ENCODE results near the gene ATOX1. TPM values are rescaled to one million over a fixed set of nuclear protein-coding genes. Genes with fewer than 3 reads are reported as not detected.

The ATOX1 gene
- total and polyA plus RNA-seq, 2 experiments from 2014 or later: 118 to 134 TPM

DNA sequence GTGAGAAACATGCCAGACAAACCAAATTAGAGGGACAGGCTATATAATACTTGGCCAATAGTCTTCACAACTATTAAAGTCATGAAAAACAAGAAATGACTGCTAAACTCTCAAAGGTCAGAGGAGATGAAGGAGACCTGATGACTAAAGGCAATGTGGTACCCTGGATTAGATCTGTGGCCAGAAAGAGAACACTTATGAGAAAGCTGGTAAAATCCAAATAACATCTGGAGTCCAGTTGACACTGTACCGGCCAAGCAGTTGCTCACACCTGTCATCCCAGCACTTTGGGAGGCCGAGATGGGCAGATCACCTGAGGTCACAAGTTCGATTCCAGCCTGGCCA, 24.4 kb downstream of the ATOX1 start:
- Histone ChIP-seq H3K4me3 (no peak overlapping the region), H3F3A (replicated peaks; ENCODE audit: low read depth) (peaks cover 3% of the 10 kb centered on the region; the same call in 1 of the 2 replicates), H3K79me2 (replicated peaks; ENCODE audit: insufficient read depth) (no peaks in the 10 kb centered on the region), H3K9me2 (ENCODE audit: insufficient read depth) (no peaks in the 10 kb centered on the region), H3K36me3 (ENCODE audit: insufficient read depth) (peaks cover 6% of the 10 kb centered on the region; the same call in 1 of the 2 replicates), H3K4me2 (no peak overlapping the region), H2AFZ (no peak overlapping the region), H3K4me1 (ENCODE audit: insufficient read depth) (0 out of 2 replicates have a peak, but pooled peaks cover 6% of the 10 kb centered on the region), H4K20me1 (replicated peaks; ENCODE audit: insufficient read depth) (no peaks in the 10 kb centered on the region), H3K27me3 (ENCODE audit: insufficient read depth) (no peaks in the 10 kb centered on the region), H3K27ac (ENCODE audit: low read depth) (no peak overlapping the region)
- no peak overlapping the region for H3K27ac Mint-ChIP-seq
- H3K9me3 Mint-ChIP-seq: peaks cover 24% of the 10 kb centered on the region
- ATAC-seq (no peak), DNase-seq (ENCODE audit: low spot score) (no peak)
- H3K27me3 Mint-ChIP-seq (ENCODE audit: insufficient read depth, low read depth, poor library complexity): peaks cover 12% of the 10 kb centered on the region
- H3K4me1 Mint-ChIP-seq: peaks cover 9% of the 10 kb centered on the region
- peaks cover 18% of the 10 kb centered on the region for H3K36me3 Mint-ChIP-seq (ENCODE audit: low read depth)
- TF ChIP-seq NANOG (IDR thresholded peaks at IDR 0.05; ENCODE audit: borderline replicate concordance): no peak
- no peak for TF ChIP-seq EZH2 (IDR thresholded peaks at IDR 0.05; ENCODE audit: low read depth, unreplicated experiment)
- TF ChIP-seq STAT1 (IDR thresholded peaks at IDR 0.05; ENCODE audit: unreplicated experiment): no peak
- no peak for TF ChIP-seq ZNF114 (CRISPR knock-in tag; IDR thresholded peaks at IDR 0.05)
- no peak for TF ChIP-seq EZH2phosphoT487 (IDR thresholded peaks at IDR 0.05; ENCODE audit: unreplicated experiment)
- no peak overlapping the region for H3K4me3 Mint-ChIP-seq

DNA sequence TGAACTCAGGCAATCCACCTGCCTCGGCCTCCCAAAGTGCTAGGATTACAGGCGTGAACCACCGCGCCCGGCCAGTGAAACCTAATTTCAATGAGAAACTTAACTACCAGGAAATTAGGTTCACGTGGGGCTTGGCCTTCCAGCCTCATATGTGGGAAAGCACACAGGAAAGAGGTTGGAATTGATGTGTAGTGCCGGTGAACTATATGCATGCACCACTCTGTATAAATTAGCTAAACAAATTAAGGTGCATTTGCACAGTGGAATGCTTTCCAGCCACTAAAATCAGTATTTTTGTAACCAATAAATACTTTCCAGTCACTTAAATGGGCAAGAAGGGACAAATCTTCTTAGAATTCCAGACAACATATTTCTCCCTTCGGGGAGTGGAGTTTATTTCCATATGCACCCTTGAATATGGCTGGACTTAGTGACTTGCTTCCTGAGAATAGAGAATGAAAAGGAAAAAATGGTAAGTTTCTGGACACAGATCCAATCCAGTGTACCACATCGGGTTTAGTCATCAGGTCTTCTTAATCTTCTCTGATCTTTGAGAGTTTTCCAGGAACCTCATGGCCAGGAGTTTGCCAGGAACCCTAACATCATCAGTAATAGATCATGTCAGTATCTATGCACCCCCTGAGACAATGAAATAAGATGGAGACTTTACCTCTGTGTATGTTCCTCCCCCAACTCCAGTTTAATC, 24.9 kb downstream of the ATOX1 start:
- Histone ChIP-seq H3K36me3 (ENCODE audit: insufficient read depth) (peaks cover 6% of the 10 kb centered on the region; the same call in 1 of the 2 replicates), H3K9me2 (ENCODE audit: insufficient read depth) (no peaks in the 10 kb centered on the region), H3K4me3 (no peak overlapping the region), H3K4me2 (no peak overlapping the region), H3K27ac (ENCODE audit: low read depth) (no peak overlapping the region), H3K27me3 (ENCODE audit: insufficient read depth) (no peaks in the 10 kb centered on the region), H4K20me1 (replicated peaks; ENCODE audit: insufficient read depth) (no peaks in the 10 kb centered on the region), H3F3A (replicated peaks; ENCODE audit: low read depth) (peaks cover 4% of the 10 kb centered on the region; the same call in 1 of the 2 replicates), H2AFZ (no peak overlapping the region), H3K4me1 (ENCODE audit: insufficient read depth) (0 out of 2 replicates have a peak, but pooled peaks cover 6% of the 10 kb centered on the region), H3K79me2 (replicated peaks; ENCODE audit: insufficient read depth) (no peaks in the 10 kb centered on the region)
- peaks cover 20% of the 10 kb centered on the region for H3K36me3 Mint-ChIP-seq (ENCODE audit: low read depth)
- ATAC-seq (no peak), DNase-seq (ENCODE audit: low spot score) (no peak)
- peaks cover 12% of the 10 kb centered on the region for H3K27me3 Mint-ChIP-seq (ENCODE audit: insufficient read depth, low read depth, poor library complexity)
- TF ChIP-seq POLR2AphosphoS5 (IDR thresholded peaks at IDR 0.05; ENCODE audit: low read depth): no peak
- TF ChIP-seq, protein P1, sequence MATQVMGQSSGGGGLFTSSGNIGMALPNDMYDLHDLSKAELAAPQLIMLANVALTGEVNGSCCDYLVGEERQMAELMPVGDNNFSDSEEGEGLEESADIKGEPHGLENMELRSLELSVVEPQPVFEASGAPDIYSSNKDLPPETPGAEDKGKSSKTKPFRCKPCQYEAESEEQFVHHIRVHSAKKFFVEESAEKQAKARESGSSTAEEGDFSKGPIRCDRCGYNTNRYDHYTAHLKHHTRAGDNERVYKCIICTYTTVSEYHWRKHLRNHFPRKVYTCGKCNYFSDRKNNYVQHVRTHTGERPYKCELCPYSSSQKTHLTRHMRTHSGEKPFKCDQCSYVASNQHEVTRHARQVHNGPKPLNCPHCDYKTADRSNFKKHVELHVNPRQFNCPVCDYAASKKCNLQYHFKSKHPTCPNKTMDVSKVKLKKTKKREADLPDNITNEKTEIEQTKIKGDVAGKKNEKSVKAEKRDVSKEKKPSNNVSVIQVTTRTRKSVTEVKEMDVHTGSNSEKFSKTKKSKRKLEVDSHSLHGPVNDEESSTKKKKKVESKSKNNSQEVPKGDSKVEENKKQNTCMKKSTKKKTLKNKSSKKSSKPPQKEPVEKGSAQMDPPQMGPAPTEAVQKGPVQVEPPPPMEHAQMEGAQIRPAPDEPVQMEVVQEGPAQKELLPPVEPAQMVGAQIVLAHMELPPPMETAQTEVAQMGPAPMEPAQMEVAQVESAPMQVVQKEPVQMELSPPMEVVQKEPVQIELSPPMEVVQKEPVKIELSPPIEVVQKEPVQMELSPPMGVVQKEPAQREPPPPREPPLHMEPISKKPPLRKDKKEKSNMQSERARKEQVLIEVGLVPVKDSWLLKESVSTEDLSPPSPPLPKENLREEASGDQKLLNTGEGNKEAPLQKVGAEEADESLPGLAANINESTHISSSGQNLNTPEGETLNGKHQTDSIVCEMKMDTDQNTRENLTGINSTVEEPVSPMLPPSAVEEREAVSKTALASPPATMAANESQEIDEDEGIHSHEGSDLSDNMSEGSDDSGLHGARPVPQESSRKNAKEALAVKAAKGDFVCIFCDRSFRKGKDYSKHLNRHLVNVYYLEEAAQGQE (IDR thresholded peaks at IDR 0.05; ENCODE audit: unreplicated experiment): no peak
- H3K9me3 Mint-ChIP-seq: peaks cover 26% of the 10 kb centered on the region
- no peak overlapping the region for H3K27ac Mint-ChIP-seq
- H3K4me3 Mint-ChIP-seq: no peak overlapping the region
- peaks cover 9% of the 10 kb centered on the region for H3K4me1 Mint-ChIP-seq

All from GM23338 (cell line).